NCI-H69 (cell line): ENCODE results near the gene SNTB2.

Experiments
- DNase-seq: peaks from one replicate; lab custom pipeline; 2025; lab: John Stamatoyannopoulos, UW

SNTB2 gene

GRCh38 chr16:69180011-69180338 is 7.0 kb upstream of the SNTB2 start:
- DNase-seq = no peak

- peak; percentile 51 for DNase-seq
Observed at GRCh38 chr16:69182730-69183416, 4.1 kb upstream of the SNTB2 start.

- peak; percentile 69 for DNase-seq
Observed at GRCh38 chr16:69187446-69188235, 677 bp downstream of the SNTB2 start.

GRCh38 chr16:69188236-69188549 is 1.2 kb downstream of the SNTB2 start:
- DNase-seq = peak; percentile 69

- DNase-seq = peak; percentile 4
Observed at GRCh38 chr16:69188716-69189115, 1.8 kb downstream of the SNTB2 start.

GRCh38 chr16:69190046-69190588 is 3.2 kb downstream of the SNTB2 start:
- no peak for DNase-seq

- no peak for DNase-seq
Observed at GRCh38 chr16:69190598-69190997, 3.6 kb downstream of the SNTB2 start.

- DNase-seq = no peak
Observed at GRCh38 chr16:69191136-69191535, 4.2 kb downstream of the SNTB2 start.

GRCh38 chr16:69193855-69194254 is 6.9 kb downstream of the SNTB2 start:
- no peak for DNase-seq

GRCh38 chr16:69194488-69194887 is 7.5 kb downstream of the SNTB2 start:
- no peak for DNase-seq

- DNase-seq = peak; percentile 20
Observed at GRCh38 chr16:69195369-69196029, 8.5 kb downstream of the SNTB2 start.

GRCh38 chr16:69197573-69197972 is 10.6 kb downstream of the SNTB2 start:
- no peak for DNase-seq

GRCh38 chr16:69199382-69199781 is 12.4 kb downstream of the SNTB2 start:
- no peak for DNase-seq

GRCh38 chr16:69201291-69201690 is 14.3 kb downstream of the SNTB2 start:
- DNase-seq = no peak

GRCh38 chr16:69201787-69202186 is 14.8 kb downstream of the SNTB2 start:
- DNase-seq = peak; percentile 38

- no peak for DNase-seq
Observed at GRCh38 chr16:69204172-69204571, 17.2 kb downstream of the SNTB2 start.

GRCh38 chr16:69209735-69210134 is 22.8 kb downstream of the SNTB2 start:
- no peak for DNase-seq

- DNase-seq = no peak
Observed at GRCh38 chr16:69217433-69217832, 30.5 kb downstream of the SNTB2 start.

- no peak for DNase-seq
Observed at GRCh38 chr16:69219279-69219678, 32.3 kb downstream of the SNTB2 start.

GRCh38 chr16:69223882-69224281 is 36.9 kb downstream of the SNTB2 start:
- no peak for DNase-seq

GRCh38 chr16:69225121-69225520 is 38.2 kb downstream of the SNTB2 start:
- no peak for DNase-seq

GRCh38 chr16:69233124-69233523 is 46.2 kb downstream of the SNTB2 start:
- DNase-seq = no peak

- no peak for DNase-seq
Observed at GRCh38 chr16:69234460-69234859, 47.5 kb downstream of the SNTB2 start.
